Measurements from ENCODE around the gene COL5A1.

GRCh38 chr9:134600836-134601638 lies 40.6 kb upstream of the COL5A1 start:
- TF ChIP-seq CTCF (IDR thresholded peaks at IDR 0.05; ENCODE audit: insufficient read depth, low read length): no peak
- TF ChIP-seq REST (IDR thresholded peaks at IDR 0.05; ENCODE audit: insufficient replicate concordance, low read depth): no peak

Data from HL-60 (cell line).